Breast epithelium (tissue), 3 donors: ENCODE measurements around the gene ZNF117.
"Not testable (repeated sequence)": the region's sequence is repeated elsewhere in the genome, so short reads cannot be mapped to it uniquely, and the experiment has no call there.

Experiments
- CTCF ChIP-seq, 3 donors: fragments of 450-650 bp; IDR thresholded peaks; one replicate each; pipeline ENCODE4 v1.5.1; 2016 to 2017; ENCODE audit warnings: antibody characterized with exemption in 3 of 3, mild to moderate bottlenecking in 3 of 3, moderate library complexity in 3 of 3
- POLR2A ChIP-seq: fragments of 450-650 bp; IDR thresholded peaks from one replicate; pipeline ENCODE4 v1.6.1; 2016; ENCODE audit warnings: antibody characterized with exemption, mild to moderate bottlenecking, moderate library complexity

- TF ChIP-seq CTCF (IDR thresholded peaks at IDR 0.05); POLR2A: not testable (repeated sequence)
Measured at GRCh38 chr7:65033391-65033790, 42.6 kb upstream of the ZNF117 start.
